CD4-positive, CD25-positive, alpha-beta regulatory T cell (primary cell): ENCODE data around the gene FBXL7. TPM values are rescaled to one million over a fixed set of nuclear protein-coding genes. Genes with fewer than 3 reads are reported as not detected.

Source experiments
- ATAC-seq, 2 donors: fragments of 150-1000 bp; cut with Tn5 transposase; one replicate each; pipeline ENCODE4 v1.10.0; 2021; ENCODE audit warnings: low read depth in 2 of 2, moderate number of reproducible peaks in 2 of 2, moderate library complexity in 1 of 2
- DNase-seq, 3 donors: peaks; one replicate each; pipeline versions ENCODE4 v3.0.0 to v3.0.0-alpha.2; 2012 to 2022; ENCODE audit warnings: mixed read lengths in 1 of 3
- H3K27ac ChIP-seq: one replicate; pipeline ENCODE4 v1.7.0; 2013; ENCODE audit warnings: mild to moderate bottlenecking, low read length; ENCODE audit not compliant: insufficient read depth, poor library complexity, severe bottlenecking
- H3K27me3 ChIP-seq: one replicate; pipeline ENCODE4 v1.7.0; 2013; ENCODE audit warnings: low read length; ENCODE audit not compliant: control insufficient read depth, insufficient read depth
- H3K36me3 ChIP-seq: one replicate; pipeline ENCODE4 v1.7.0; 2013; ENCODE audit warnings: mild to moderate bottlenecking, low read length, moderate library complexity; ENCODE audit not compliant: control insufficient read depth, insufficient read depth
- H3K4me1 ChIP-seq: 2 replicates; pipeline ENCODE4 v1.7.0; 2013; ENCODE audit warnings: mild to moderate bottlenecking, low read length; ENCODE audit not compliant: insufficient read depth, control insufficient read depth, poor library complexity, severe bottlenecking
- H3K4me3 ChIP-seq: one replicate; pipeline ENCODE4 v1.7.0; 2013; ENCODE audit warnings: low read depth, mild to moderate bottlenecking, low read length, moderate library complexity
- H3K9me3 ChIP-seq, 2 experiments: 1 replicate in 1 of 2; 2 replicates in 1 of 2; pipeline ENCODE4 v1.7.0; 2013; ENCODE audit warnings: low read length in 2 of 2, mild to moderate bottlenecking in 1 of 2, moderate library complexity in 1 of 2; ENCODE audit not compliant: control insufficient read depth in 2 of 2
- H3K27ac Mint-ChIP-seq, 3 donors: one replicate each; pipeline ENCODE4 v1.8.0; 2020 to 2022; ENCODE audit warnings: mild to moderate bottlenecking in 3 of 3, mixed read lengths in 3 of 3, moderate library complexity in 2 of 3
- H3K27me3 Mint-ChIP-seq: one replicate; pipeline ENCODE4 v1.8.0; 2022; ENCODE audit warnings: mild to moderate bottlenecking, mixed read lengths
- H3K36me3 Mint-ChIP-seq: one replicate; pipeline ENCODE4 v1.8.0; 2020; ENCODE audit warnings: mixed read lengths
- H3K4me1 Mint-ChIP-seq, 4 donors: one replicate each; pipeline ENCODE4 v1.8.0; 2020 to 2022; ENCODE audit warnings: mixed read lengths in 4 of 4, mild to moderate bottlenecking in 1 of 4
- H3K4me3 Mint-ChIP-seq, 4 donors: one replicate each; pipeline ENCODE4 v1.8.0; 2020 to 2022; ENCODE audit warnings: mild to moderate bottlenecking in 4 of 4, mixed read lengths in 4 of 4, moderate library complexity in 3 of 4
- H3K9me3 Mint-ChIP-seq, 7 donors: one replicate each; pipeline ENCODE4 v1.8.0; 2020 to 2022; ENCODE audit warnings: mixed read lengths in 7 of 7, mild to moderate bottlenecking in 3 of 7, moderate library complexity in 2 of 7
- polyA plus RNA-seq, 4 donors: library from polyadenylated mRNA; unstranded; fragments of 300-500 nt; fragmentation: Illumina TruSeq; gene quantifications; one replicate each; pipeline ENCODE4 v1.2.3, GENCODE V29; 2021
- total RNA-seq: library from RNA; stranded (reverse); gene quantifications from one replicate; pipeline ENCODE4 v1.2.3, GENCODE V29; 2022

FBXL7 gene
- total and polyA plus RNA-seq, 5 donors from 2014 or later = not detected

DNA sequence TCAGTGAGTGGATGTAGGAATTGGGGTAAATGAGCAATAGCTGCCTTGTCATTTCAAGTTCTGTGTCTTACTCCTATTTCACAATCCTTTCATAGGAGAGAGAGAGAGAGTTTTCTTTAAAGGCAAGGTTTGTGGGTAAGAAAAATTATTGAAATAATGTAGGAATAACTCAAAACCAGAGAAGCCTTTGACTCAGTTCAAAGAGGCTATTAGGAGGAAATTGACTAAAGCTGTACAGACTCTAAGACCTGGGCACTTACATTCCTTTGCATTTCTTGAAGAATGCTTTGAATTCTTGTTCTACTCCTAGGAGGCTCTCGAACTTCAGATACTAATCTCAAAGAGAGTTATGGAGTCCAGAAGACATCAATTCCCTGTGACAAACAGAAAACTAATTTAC, 257.1 kb downstream of the FBXL7 start:
- H3K9me3 ChIP-seq = no peaks in the 10 kb centered on the region
- no peaks in the 10 kb centered on the region for H3K36me3 Mint-ChIP-seq
- H3K36me3 ChIP-seq = no peaks in the 10 kb centered on the region
- H3K27me3 ChIP-seq = no peaks in the 10 kb centered on the region
- no peaks in the 10 kb centered on the region for H3K4me1 ChIP-seq
- H3K27ac Mint-ChIP-seq = no peak overlapping the region
- DNase-seq (no peak), ATAC-seq (no peak)
- no peaks in the 10 kb centered on the region for H3K4me1 Mint-ChIP-seq
- H3K27me3 Mint-ChIP-seq = no peaks in the 10 kb centered on the region
- H3K27ac ChIP-seq = no peak overlapping the region
- no peak overlapping the region for H3K4me3 ChIP-seq
- no peak overlapping the region for H3K4me3 Mint-ChIP-seq
- H3K9me3 Mint-ChIP-seq = peaks cover 0 to 10% (median 2%) of the 10 kb centered on the region in 7 donors

DNA sequence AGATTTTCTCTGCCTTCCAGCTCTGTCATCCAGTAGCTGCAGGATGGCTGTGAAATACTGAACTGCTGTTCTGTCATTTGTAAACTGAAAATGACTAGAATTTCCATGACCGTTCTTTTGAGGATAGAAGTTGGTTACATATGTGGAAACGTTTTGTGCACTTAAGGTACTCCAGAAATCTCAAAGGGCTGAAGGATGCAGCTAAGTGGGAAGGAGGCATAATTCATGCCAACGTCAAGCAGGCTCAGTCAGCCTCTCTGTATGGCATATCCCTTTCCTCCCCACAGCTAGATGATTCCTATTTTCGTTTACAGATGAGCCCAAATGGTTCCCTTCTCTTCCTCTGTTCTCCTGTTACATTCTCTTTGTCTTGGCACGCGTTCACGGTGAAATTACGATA, 257.6 kb downstream of the FBXL7 start:
- no peaks in the 10 kb centered on the region for H3K27me3 ChIP-seq
- Mint-ChIP-seq H3K4me3 (no peak overlapping the region), H3K4me1 (no peaks in the 10 kb centered on the region), H3K36me3 (no peaks in the 10 kb centered on the region), H3K27ac (no peak overlapping the region), H3K27me3 (no peaks in the 10 kb centered on the region), H3K9me3 (peaks cover 0 to 10% (median 3%) of the 10 kb centered on the region in 7 donors)
- H3K4me3 ChIP-seq = no peak overlapping the region
- ATAC-seq (no peak), DNase-seq (no peak)
- H3K36me3 ChIP-seq = no peaks in the 10 kb centered on the region
- H3K9me3 ChIP-seq = no peaks in the 10 kb centered on the region
- no peaks in the 10 kb centered on the region for H3K4me1 ChIP-seq
- H3K27ac ChIP-seq = no peak overlapping the region

DNA sequence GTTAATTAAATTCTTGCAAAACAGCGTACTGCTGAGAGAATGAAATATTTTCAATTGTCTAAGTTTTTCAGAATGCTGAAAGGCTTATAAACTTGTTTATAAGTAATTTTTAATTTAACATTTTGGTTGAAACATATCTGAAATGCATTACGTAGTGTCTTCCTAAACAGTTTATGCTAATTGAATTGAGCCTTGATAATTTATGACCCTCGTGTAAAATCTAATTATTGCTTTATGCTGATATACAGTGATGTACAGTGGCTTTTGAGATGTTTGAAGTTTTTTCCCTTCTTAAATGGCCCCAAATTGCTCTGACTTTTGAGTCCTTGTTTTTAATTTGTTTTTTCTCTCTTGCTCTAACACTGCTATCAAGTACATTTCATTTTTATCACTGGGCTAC, 262.7 kb downstream of the FBXL7 start:
- Mint-ChIP-seq H3K36me3 (no peaks in the 10 kb centered on the region), H3K4me3 (no peak overlapping the region), H3K27me3 (no peaks in the 10 kb centered on the region), H3K4me1 (no peaks in the 10 kb centered on the region), H3K9me3 (peaks cover 0 to 14% (median 3%) of the 10 kb centered on the region in 7 donors), H3K27ac (no peak overlapping the region)
- no peaks in the 10 kb centered on the region for H3K9me3 ChIP-seq
- H3K4me1 ChIP-seq = no peaks in the 10 kb centered on the region
- DNase-seq (no peak), ATAC-seq (no peak)
- H3K4me3 ChIP-seq = no peak overlapping the region
- H3K27ac ChIP-seq = no peak overlapping the region
- no peaks in the 10 kb centered on the region for H3K27me3 ChIP-seq
- no peaks in the 10 kb centered on the region for H3K36me3 ChIP-seq

DNA sequence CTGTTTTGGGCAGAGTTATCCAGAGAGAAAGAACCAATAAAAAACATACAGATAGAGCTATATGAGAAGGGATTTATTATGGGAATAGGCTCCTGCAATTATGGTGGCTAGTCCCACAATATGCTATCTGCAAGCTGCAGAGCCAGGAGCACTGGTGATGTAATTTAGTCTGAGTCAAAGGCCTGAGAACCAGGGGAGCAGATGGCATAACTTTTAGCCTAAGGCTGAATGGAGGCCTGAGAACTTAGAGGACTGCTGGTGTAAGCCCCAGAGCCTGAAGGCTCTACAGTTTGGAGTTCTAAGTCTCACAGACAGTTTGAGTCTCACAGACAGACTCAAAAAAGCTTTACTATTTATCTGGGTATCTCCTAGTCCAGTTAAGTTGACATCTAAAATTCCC, 263.8 kb downstream of the FBXL7 start:
- Mint-ChIP-seq H3K4me3 (no peak overlapping the region), H3K36me3 (no peaks in the 10 kb centered on the region), H3K4me1 (no peaks in the 10 kb centered on the region), H3K27ac (no peak overlapping the region), H3K9me3 (peaks cover 0 to 11% (median 3%) of the 10 kb centered on the region in 7 donors), H3K27me3 (no peaks in the 10 kb centered on the region)
- Histone ChIP-seq H3K4me1 (no peaks in the 10 kb centered on the region), H3K4me3 (no peak overlapping the region), H3K27ac (no peak overlapping the region), H3K36me3 (no peaks in the 10 kb centered on the region), H3K27me3 (no peaks in the 10 kb centered on the region), H3K9me3 (no peaks in the 10 kb centered on the region)
- ATAC-seq (no peak), DNase-seq (no peak)

DNA sequence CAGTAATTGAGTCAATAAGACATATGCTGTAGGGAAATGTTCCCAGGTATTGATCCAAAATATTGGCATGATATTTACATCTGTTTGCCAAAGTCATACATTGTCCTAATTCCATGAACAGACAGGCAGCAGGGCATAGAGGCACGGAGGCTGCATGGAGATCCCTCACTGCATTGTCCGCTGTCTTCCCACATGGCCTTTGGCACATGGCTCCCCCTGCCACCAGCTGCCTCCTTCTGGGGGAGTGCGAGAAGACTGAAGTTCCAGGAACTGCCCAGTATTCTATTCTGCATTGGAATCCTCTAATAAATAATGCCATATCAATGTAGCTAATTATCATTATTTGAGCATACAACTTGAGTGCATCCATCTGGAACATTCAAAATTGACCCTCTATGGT, 269.0 kb downstream of the FBXL7 start:
- Histone ChIP-seq H3K27me3 (no peaks in the 10 kb centered on the region), H3K4me1 (no peaks in the 10 kb centered on the region), H3K36me3 (no peaks in the 10 kb centered on the region), H3K27ac (no peak overlapping the region), H3K9me3 (no peaks in the 10 kb centered on the region), H3K4me3 (no peak overlapping the region)
- H3K27me3 Mint-ChIP-seq = no peaks in the 10 kb centered on the region
- no peaks in the 10 kb centered on the region for H3K4me1 Mint-ChIP-seq
- no peak overlapping the region for H3K27ac Mint-ChIP-seq
- ATAC-seq = no peak
- H3K36me3 Mint-ChIP-seq = no peaks in the 10 kb centered on the region
- no peak overlapping the region for H3K4me3 Mint-ChIP-seq
- peaks cover 2 to 10% (median 5%) of the 10 kb centered on the region in 7 donors for H3K9me3 Mint-ChIP-seq
- no peak for DNase-seq

DNA sequence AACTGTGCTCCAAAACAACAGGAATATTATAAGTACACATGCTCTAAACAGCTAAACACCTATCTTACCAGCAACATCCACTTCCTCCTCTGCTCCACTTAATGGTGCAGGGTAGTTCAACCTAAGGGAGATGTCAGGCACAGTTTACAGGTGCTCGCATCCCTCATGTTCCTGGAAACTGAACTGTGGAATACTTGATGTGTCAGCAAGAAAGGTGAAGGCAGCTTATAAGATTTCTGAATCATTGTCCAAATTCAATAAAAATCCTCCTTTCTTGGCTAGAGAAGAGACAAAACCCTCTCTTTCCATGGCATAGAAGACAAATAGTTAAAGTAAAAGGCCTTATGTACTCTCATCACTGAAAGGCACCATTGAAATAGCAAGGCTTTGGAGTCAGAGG, 272.2 kb downstream of the FBXL7 start:
- H3K9me3 ChIP-seq = no peaks in the 10 kb centered on the region
- Mint-ChIP-seq H3K27me3 (no peaks in the 10 kb centered on the region), H3K4me3 (no peak overlapping the region), H3K36me3 (no peaks in the 10 kb centered on the region), H3K27ac (no peak overlapping the region), H3K9me3 (peaks cover 2 to 10% (median 4%) of the 10 kb centered on the region in 7 donors), H3K4me1 (no peaks in the 10 kb centered on the region)
- no peak overlapping the region for H3K4me3 ChIP-seq
- no peak overlapping the region for H3K27ac ChIP-seq
- H3K27me3 ChIP-seq = no peaks in the 10 kb centered on the region
- no peak for ATAC-seq
- DNase-seq = no peak
- H3K36me3 ChIP-seq = no peaks in the 10 kb centered on the region
- H3K4me1 ChIP-seq = no peaks in the 10 kb centered on the region

DNA sequence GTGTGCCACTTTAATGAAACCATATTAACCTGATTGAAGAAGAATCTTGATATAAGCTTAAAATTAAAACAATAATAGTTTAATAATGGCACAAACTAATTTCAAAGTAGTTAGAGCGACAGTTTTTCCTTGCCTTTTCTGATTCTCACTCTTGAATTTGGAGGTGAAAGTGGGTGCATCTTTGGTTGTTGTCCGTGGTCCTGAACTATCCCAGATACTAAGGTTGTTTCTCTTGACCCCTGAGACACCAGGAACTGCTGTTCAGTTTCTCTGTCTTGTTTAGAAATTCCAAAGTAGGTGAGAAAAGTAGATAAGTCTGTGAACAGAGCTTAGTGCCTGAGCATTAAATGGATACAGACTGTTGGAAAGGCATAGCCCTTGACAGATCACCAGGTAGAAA, 274.7 kb downstream of the FBXL7 start:
- H3K27ac ChIP-seq = no peak overlapping the region
- Mint-ChIP-seq H3K4me3 (no peak overlapping the region), H3K27me3 (no peaks in the 10 kb centered on the region), H3K27ac (no peak overlapping the region), H3K9me3 (peaks cover 2 to 9% (median 4%) of the 10 kb centered on the region in 7 donors), H3K4me1 (no peaks in the 10 kb centered on the region), H3K36me3 (no peaks in the 10 kb centered on the region)
- no peak overlapping the region for H3K4me3 ChIP-seq
- no peaks in the 10 kb centered on the region for H3K27me3 ChIP-seq
- DNase-seq = no peak
- no peak for ATAC-seq
- no peaks in the 10 kb centered on the region for H3K4me1 ChIP-seq
- no peaks in the 10 kb centered on the region for H3K36me3 ChIP-seq
- H3K9me3 ChIP-seq = no peaks in the 10 kb centered on the region

DNA sequence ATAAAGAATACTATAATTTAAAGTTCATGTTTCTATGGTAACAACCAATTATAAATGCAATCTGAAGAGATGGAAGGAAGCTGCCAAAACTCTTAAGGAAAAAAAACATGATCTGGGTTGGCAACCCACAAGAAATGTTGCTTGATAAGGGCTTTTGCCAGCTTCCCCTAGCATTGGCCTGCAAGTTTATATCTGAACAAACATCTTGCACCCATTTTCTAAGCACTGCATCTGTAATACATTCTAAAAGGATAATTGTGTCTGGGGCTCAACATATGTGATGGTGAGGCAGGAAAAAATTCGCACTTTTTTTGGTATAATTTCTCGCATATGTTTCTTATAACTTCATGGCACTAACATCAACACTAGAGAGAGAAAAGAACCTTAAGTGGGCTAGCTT, 276.4 kb downstream of the FBXL7 start:
- Histone ChIP-seq H3K27me3 (no peaks in the 10 kb centered on the region), H3K9me3 (no peaks in the 10 kb centered on the region), H3K4me1 (no peaks in the 10 kb centered on the region), H3K4me3 (no peak overlapping the region), H3K36me3 (no peaks in the 10 kb centered on the region), H3K27ac (no peak overlapping the region)
- H3K27ac Mint-ChIP-seq = no peak overlapping the region
- no peaks in the 10 kb centered on the region for H3K36me3 Mint-ChIP-seq
- no peak for ATAC-seq
- H3K4me1 Mint-ChIP-seq = no peaks in the 10 kb centered on the region
- peaks cover 0 to 12% (median 3%) of the 10 kb centered on the region in 7 donors for H3K9me3 Mint-ChIP-seq
- no peak overlapping the region for H3K4me3 Mint-ChIP-seq
- no peaks in the 10 kb centered on the region for H3K27me3 Mint-ChIP-seq
- no peak for DNase-seq
